HCT116 (cell line): Measurements from ENCODE around the gene ETS1. TPM values are rescaled to one million over a fixed set of nuclear protein-coding genes. Genes with fewer than 3 reads are reported as not detected.

ENCODE experiments used
- ATAC-seq: fragments of 200-7000 bp; cut with Tn5 transposase; 2 replicates; pipeline ENCODE4 v1.9.1; 2020; ENCODE audit warnings: mild to moderate bottlenecking, moderate library complexity
- BruUV-seq: library from RNA; stranded (reverse); fragments of 400-500 nt; replicated peaks from 2 replicates; lab custom pipeline; 2021; lab: Mats Ljungman, UMichigan
- CTCF ChIA-PET: fragments of 300-600 bp; sonication (Branson Sonifier 250); formaldehyde crosslinking; loops from one replicate; lab custom pipeline; 2021; ENCODE audit warnings: antibody characterized with exemption; lab: Charles Lee
- POLR2A ChIA-PET: fragments of 300-600, 350-600 bp; sonication (Branson Sonifier 250); formaldehyde crosslinking; loops from one replicate; lab custom pipeline; 2021; ENCODE audit warnings: antibody characterized with exemption; lab: Charles Lee
- RAD21 ChIA-PET, 2 experiments: fragments of 300-600 bp; sonication (Branson Sonifier 250); formaldehyde crosslinking; loops; one replicate each; lab custom pipeline; 2023; ENCODE audit warnings: low total read pairs in 2 of 2; ENCODE audit not compliant: uncharacterized antibody in 2 of 2, unreplicated experiment in 2 of 2, low non-redundant PET in 1 of 2; lab: Charles Lee
- DNase-seq: peaks from one replicate; pipeline ENCODE4 v3.0.0-alpha.2; 2010; ENCODE audit warnings: low read depth, low spot score
- H2AFZ ChIP-seq: fragments of 200-600 bp; shearing (Covaris generic), sonication (generic); 2 replicates; pipeline ENCODE4 v1.6.1; 2017; ENCODE audit warnings: low read depth, mixed run types, mixed read lengths, antibody characterized with exemption, low read length; ENCODE audit not compliant: poor library complexity, severe bottlenecking
- H3K27ac ChIP-seq: 2 replicates; pipeline ENCODE4 v1.5.1; 2012; ENCODE audit warnings: low read depth, low read length
- H3K27me3 ChIP-seq: fragments of 200-600 bp; sonication (generic); 2 replicates; pipeline ENCODE4 v1.6.1; 2016; ENCODE audit warnings: mixed run types, low read length, mixed read lengths; ENCODE audit not compliant: insufficient read depth
- H3K36me3 ChIP-seq, 2 experiments: fragments of 200-500 bp in 1 of 2; fragments of 200-600 bp in 1 of 2; sonication (Bioruptor generic) in 1 of 2; sonication (generic) in 1 of 2; 2 replicates each; pipeline versions ENCODE4 v1.5.1 to v1.6.1; 2014 to 2016; ENCODE audit warnings: low read length in 2 of 2, inconsistent platforms in 1 of 2, mixed read lengths in 1 of 2, mixed run types in 1 of 2; ENCODE audit not compliant: insufficient read depth in 2 of 2, control insufficient read depth in 1 of 2
- H3K4me1 ChIP-seq, 2 experiments: fragments of 200-600 bp in 1 of 2; sonication (generic) in 1 of 2; 2 replicates each; pipeline versions ENCODE4 v1.5.1 to v1.6.1; 2012 to 2017; ENCODE audit warnings: low read length in 2 of 2, inconsistent platforms in 1 of 2, mild to moderate bottlenecking in 1 of 2, mixed read lengths in 1 of 2, mixed run types in 1 of 2, moderate library complexity in 1 of 2; ENCODE audit not compliant: insufficient read depth in 2 of 2, control insufficient read depth in 1 of 2
- H3K4me2 ChIP-seq: fragments of 200-600 bp; sonication (generic); 2 replicates; pipeline ENCODE4 v1.6.1; 2017; ENCODE audit warnings: mixed run types, low read length, mixed read lengths
- H3K4me3 ChIP-seq, 2 experiments: fragments of 200-600 bp in 1 of 2; sonication (generic) in 1 of 2; replicated peaks in 1 of 2; 2 replicates each; pipeline ENCODE4 v1.5.1; 2011 to 2016; ENCODE audit warnings: low read length in 2 of 2, control low read depth in 1 of 2, low read depth in 1 of 2, mild to moderate bottlenecking in 1 of 2, mixed read lengths in 1 of 2, mixed run types in 1 of 2
- H3K79me2 ChIP-seq: fragments of 200-600 bp; sonication (generic); 2 replicates; pipeline ENCODE4 v1.6.1; 2017; ENCODE audit warnings: mild to moderate bottlenecking, mixed run types, low read length, moderate library complexity, mixed read lengths; ENCODE audit not compliant: insufficient read depth
- H3K9ac ChIP-seq: fragments of 200-600 bp; sonication (generic); 2 replicates; pipeline ENCODE4 v1.6.1; 2016; ENCODE audit warnings: low read length, mixed read lengths
- H3K9me2 ChIP-seq: fragments of 200-600 bp; sonication (generic), shearing (Covaris generic); 2 replicates; pipeline ENCODE4 v1.6.1; 2017; ENCODE audit warnings: mixed run types, mild to moderate bottlenecking, moderate library complexity; ENCODE audit not compliant: insufficient read depth
- H3K9me3 ChIP-seq, 2 experiments: fragments of 200-500 bp in 1 of 2; fragments of 200-600 bp in 1 of 2; sonication (Bioruptor generic) in 1 of 2; sonication (generic) in 1 of 2; 2 replicates each; pipeline ENCODE4 v1.6.1; 2014 to 2017; ENCODE audit warnings: low read length in 2 of 2, mixed read lengths in 2 of 2, inconsistent platforms in 1 of 2, low read depth in 1 of 2, mild to moderate bottlenecking in 1 of 2, mixed run types in 1 of 2, moderate library complexity in 1 of 2; ENCODE audit not compliant: control insufficient read depth in 1 of 2, insufficient read depth in 1 of 2
- H4K20me1 ChIP-seq: fragments of 200-600 bp; sonication (generic), shearing (Covaris generic); 2 replicates; pipeline ENCODE4 v1.6.1; 2017; ENCODE audit warnings: mixed run types, mild to moderate bottlenecking, moderate library complexity; ENCODE audit not compliant: insufficient read depth
- CBX3 ChIP-seq: IDR thresholded peaks from 2 replicates; pipeline ENCODE4 v1.6.1; 2012; ENCODE audit warnings: low read depth
- EZH2 ChIP-seq: fragments of 200-600 bp; sonication (generic); IDR thresholded peaks from 2 replicates; pipeline ENCODE4 v1.6.1; 2017; ENCODE audit warnings: antibody characterized with exemption, mixed run types
- FOSL1 ChIP-seq: IDR thresholded peaks from 2 replicates; pipeline ENCODE4 v1.6.1; 2012; ENCODE audit warnings: low read depth
- JUND ChIP-seq: IDR thresholded peaks from 2 replicates; pipeline ENCODE4 v1.6.1; 2012
- SP1 ChIP-seq: IDR thresholded peaks from 2 replicates; pipeline ENCODE4 v1.6.1; 2012; ENCODE audit warnings: low read depth
- ZNF274 ChIP-seq: fragments of 200-500 bp; sonication (Bioruptor generic); IDR thresholded peaks from 2 replicates; pipeline ENCODE4 v1.6.1; 2014; ENCODE audit warnings: mild to moderate bottlenecking, low read depth, low read length, inconsistent platforms
- intact Hi-C: fragments of 100-400 bp; cut with micrococcal nuclease; formaldehyde crosslinking; loops from 2 replicates; pipeline ENCODE4 v1.10.0; 2022
- total RNA-seq: library from RNA; stranded (reverse); gene quantifications from one replicate; pipeline ENCODE4 v1.2.1, GENCODE V29; 2021; ENCODE audit not compliant: unreplicated experiment
- TF ChIP-seq, protein P1 (sequence below): IDR thresholded peaks from 2 replicates; pipeline ENCODE4 v1.6.1; 2012
- TF ChIP-seq, protein P2 (sequence below): IDR thresholded peaks from 2 replicates; pipeline ENCODE4 v1.6.1; 2011; ENCODE audit warnings: mild to moderate bottlenecking, low read length, moderate library complexity; ENCODE audit not compliant: insufficient replicate concordance; ENCODE audit errors: extremely low read depth

Gene ETS1
- total RNA-seq, 1 experiment from 2014 or later, result 9.2 TPM

DNA sequence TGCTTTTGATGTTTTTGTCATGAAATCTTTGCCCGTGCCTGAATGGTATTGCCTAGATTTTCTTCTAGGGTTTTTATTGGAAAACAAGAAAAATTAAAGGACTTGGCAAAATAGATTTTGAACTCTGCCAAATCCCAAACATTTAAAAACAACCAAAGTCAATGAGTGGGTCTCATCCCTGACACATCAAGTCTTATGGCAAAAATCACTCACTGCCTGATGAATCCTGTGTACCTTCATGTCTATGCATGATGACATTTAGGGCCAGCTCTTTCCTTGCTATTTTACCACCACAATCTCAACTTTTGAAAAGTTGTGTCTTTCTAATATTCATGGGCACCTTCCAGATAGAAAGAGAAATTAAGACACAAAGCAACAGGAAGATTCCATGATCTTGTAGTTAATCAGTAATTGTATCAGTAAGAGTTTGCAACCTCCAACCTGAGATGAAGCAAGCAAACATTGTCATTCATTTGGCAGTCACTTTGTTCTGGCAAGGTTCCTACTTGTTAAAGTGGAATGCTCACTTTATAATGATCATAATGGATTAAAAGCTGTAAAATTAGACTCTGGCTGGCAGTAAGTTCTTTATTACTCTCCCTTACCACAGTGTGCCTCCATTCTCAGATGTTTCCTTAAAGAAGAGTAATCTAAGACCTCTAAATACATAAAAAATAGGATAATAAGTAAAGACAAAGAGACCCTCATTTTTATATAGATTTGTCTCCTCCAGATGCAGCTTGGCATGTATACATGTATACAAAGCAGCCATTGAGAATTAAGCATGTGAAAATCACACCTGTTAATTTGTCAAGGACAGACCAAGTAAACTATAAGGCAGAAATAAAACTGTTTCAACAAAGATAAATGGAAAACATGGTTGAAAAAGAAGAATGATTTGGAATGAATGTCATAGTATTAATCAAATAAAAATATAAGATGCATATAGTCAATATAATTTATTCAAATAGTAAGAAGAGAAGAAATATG lies 51.6 kb downstream of the ETS1 start:
- H3K9ac ChIP-seq, result no peak overlapping the region
- H3K4me2 ChIP-seq, result no peak overlapping the region
- H3K4me3 ChIP-seq, result no peak overlapping the region
- H3K4me1 ChIP-seq, result no peaks in the 10 kb centered on the region
- H3K9me3 ChIP-seq, result no peaks in the 10 kb centered on the region
- no peak overlapping the region for H3K27ac ChIP-seq
- H4K20me1 ChIP-seq, result no peaks in the 10 kb centered on the region
- peaks cover 42% of the 10 kb centered on the region for H3K27me3 ChIP-seq
- DNase-seq (no peak), ATAC-seq (no peak)
- no peak overlapping the region for H2AFZ ChIP-seq
- H3K36me3 ChIP-seq, result no peaks in the 10 kb centered on the region
- no TSS peak for BruUV-seq
- POLR2A ChIA-PET, result no interaction called here
- CTCF ChIA-PET, result no interaction called here
- TF ChIP-seq SP1, result no peak
- TF ChIP-seq, protein P1, sequence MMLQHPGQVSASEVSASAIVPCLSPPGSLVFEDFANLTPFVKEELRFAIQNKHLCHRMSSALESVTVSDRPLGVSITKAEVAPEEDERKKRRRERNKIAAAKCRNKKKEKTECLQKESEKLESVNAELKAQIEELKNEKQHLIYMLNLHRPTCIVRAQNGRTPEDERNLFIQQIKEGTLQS, result no peak
- TF ChIP-seq CBX3, result no peak
- no peak for TF ChIP-seq ZNF274
- no peak for TF ChIP-seq EZH2
- TF ChIP-seq JUND, result no peak
- no peak for TF ChIP-seq FOSL1
- TF ChIP-seq, protein P2, sequence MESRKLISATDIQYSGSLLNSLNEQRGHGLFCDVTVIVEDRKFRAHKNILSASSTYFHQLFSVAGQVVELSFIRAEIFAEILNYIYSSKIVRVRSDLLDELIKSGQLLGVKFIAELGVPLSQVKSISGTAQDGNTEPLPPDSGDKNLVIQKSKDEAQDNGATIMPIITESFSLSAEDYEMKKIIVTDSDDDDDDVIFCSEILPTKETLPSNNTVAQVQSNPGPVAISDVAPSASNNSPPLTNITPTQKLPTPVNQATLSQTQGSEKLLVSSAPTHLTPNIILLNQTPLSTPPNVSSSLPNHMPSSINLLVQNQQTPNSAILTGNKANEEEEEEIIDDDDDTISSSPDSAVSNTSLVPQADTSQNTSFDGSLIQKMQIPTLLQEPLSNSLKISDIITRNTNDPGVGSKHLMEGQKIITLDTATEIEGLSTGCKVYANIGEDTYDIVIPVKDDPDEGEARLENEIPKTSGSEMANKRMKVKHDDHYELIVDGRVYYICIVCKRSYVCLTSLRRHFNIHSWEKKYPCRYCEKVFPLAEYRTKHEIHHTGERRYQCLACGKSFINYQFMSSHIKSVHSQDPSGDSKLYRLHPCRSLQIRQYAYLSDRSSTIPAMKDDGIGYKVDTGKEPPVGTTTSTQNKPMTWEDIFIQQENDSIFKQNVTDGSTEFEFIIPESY, result no peak
- TF ChIP-seq, all 23 proteins: peak for 0
- Histone ChIP-seq H3K79me2 (no peaks in the 10 kb centered on the region), H3K9me2 (no peaks in the 10 kb centered on the region)
- RAD21 ChIA-PET, result no interaction called here
- intact Hi-C loops, result no loop called here
